GM18858 (cell line): ENCODE results near the gene GNB5.

Experiments used
- ATAC-seq: cut with Tn5 transposase; IDR thresholded peaks from one replicate; pipeline ENCODE4 v1.9.1; 2021; ENCODE audit not compliant: unreplicated experiment

GNB5 gene

DNA sequence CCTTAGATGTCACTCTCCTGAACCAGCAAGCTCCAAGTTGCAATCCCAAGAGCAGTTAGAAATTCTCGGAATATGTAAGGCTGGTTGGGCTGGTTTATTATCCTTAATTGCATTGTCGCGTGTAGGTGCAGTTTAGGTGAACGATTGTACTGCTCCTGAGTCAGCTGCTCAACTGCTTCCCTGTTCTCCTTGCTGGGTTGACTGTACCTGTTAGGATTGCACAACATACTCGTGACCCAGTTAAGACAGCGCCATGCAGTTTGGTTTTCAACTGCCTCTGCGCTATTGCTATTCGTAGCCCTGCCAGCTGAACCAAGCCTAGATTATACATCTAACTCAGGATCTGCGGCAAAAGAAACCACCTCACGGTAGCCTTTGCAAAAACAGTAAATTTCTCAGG, 119.6 kb downstream of the GNB5 start:
- no peak for ATAC-seq

- ATAC-seq: no peak
These were observed 121.6 kb downstream of the GNB5 start for GRCh38 chr15:52069559-52069958.

- no peak for ATAC-seq
These were observed 123.1 kb downstream of the GNB5 start for GRCh38 chr15:52068004-52068615.

- no peak for ATAC-seq
These were observed 123.7 kb downstream of the GNB5 start for GRCh38 chr15:52067545-52067926.

- ATAC-seq: no peak
These were observed 124.2 kb downstream of the GNB5 start for GRCh38 chr15:52066842-52067544.
